GM18951 (cell line): Measurements from ENCODE around the gene ZNF318.
A peak's percentile ranks its signal among the peaks of the same experiment; 100 is the strongest.
"Not testable (repeated sequence)": the region's sequence is repeated elsewhere in the genome, so short reads cannot be mapped to it uniquely, and the experiment has no call there.

ENCODE experiments used
- POLR2A ChIP-seq: IDR thresholded peaks from 4 replicates; pipeline ENCODE4 v1.6.1; 2011; ENCODE audit warnings: mild to moderate bottlenecking; ENCODE audit not compliant: insufficient read length, insufficient read depth; ENCODE audit errors: extremely low read depth
- in situ Hi-C: fragments of 300-500 bp; cut with MboI; formaldehyde crosslinking; loops from one replicate; pipeline ENCODE4 v1.12.0; 2022; ENCODE audit warnings: low sequenced_read_pairs, mixed read lengths, inconsistent platforms; ENCODE audit not compliant: unreplicated experiment

The ZNF318 gene, protein sequence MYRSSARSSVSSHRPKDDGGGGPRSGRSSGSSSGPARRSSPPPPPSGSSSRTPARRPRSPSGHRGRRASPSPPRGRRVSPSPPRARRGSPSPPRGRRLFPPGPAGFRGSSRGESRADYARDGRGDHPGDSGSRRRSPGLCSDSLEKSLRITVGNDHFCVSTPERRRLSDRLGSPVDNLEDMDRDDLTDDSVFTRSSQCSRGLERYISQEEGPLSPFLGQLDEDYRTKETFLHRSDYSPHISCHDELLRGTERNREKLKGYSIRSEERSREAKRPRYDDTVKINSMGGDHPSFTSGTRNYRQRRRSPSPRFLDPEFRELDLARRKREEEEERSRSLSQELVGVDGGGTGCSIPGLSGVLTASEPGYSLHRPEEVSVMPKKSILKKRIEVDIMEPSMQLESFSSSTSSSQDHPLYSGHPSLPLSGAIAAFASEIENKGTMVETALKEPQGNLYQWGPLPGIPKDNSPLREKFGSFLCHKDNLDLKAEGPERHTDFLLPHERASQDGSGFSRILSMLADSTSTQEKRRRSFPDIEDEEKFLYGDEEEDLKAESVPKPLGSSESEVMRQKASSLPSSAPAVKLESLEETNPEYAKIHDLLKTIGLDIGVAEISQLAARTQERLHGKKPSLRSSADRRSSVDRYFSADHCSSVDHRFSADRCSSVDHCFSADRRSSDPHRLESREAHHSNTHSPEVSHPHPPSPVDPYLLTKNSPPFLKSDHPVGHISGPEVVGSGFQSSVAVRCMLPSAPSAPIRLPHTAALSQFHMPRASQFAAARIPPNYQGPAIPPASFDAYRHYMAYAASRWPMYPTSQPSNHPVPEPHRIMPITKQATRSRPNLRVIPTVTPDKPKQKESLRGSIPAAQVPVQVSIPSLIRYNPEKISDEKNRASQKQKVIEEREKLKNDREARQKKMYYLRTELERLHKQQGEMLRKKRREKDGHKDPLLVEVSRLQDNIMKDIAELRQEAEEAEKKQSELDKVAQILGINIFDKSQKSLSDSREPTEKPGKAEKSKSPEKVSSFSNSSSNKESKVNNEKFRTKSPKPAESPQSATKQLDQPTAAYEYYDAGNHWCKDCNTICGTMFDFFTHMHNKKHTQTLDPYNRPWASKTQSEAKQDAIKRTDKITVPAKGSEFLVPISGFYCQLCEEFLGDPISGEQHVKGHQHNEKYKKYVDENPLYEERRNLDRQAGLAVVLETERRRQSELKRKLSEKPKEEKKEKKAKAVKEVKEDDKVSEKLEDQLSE (N-terminal part only)

DNA sequence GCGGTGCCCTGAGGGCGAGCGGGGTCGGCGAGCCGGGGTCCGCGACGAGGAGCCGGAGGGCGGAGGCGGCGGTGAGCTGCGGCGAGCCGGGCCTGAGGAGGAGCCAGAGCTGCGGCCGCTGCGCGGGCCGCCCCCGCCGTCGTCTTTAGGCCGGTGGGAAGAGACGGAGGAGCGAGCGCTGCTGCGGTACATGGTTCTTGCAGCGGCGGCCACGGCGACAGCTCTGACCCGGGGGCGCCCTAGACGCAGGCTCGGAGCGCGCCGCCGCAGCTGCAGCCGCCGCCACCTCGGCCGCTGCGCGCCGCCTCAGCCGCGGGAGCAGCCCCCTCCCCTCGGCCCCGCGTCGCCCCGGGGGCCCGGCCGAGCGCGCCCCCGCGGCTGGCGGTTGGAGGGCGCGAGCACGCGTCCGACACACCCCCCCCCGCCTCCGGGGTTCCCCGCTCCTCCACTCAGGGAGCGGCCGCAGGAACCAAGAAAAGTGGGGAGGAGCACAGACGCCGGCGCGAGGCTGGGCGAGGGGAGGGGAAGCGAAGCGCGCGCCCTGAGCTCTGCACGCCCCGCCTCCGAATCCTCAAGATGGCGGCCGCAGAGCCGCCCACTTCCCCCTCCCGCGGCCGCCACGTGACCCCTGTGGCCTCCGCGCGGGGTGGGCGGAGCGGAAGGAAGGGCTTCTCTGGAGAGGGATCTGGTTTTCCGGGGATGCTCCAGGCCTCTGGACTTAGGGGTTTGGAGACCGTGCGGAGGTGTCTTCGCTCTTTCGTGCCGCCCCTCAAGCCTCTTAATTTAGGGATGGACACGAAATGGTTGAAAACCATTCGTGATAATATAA, at the start of gene ZNF318:
Gene ZNF318 (minus strand): TSS at position 474 of the 829 bp plus-strand sequence. CDS start 282 bp downstream, at position 192.
- in situ Hi-C loops, result no loop called here
- peak; percentile 76 for TF ChIP-seq POLR2A

- in situ Hi-C loops, result no loop called here
- TF ChIP-seq POLR2A, result no peak
Observed at GRCh38 chr6:43416935-43417334, 47.5 kb upstream of the ZNF318 start.

- in situ Hi-C loops, result not testable (repeated sequence)
Observed at GRCh38 chr6:43415275-43415674, 45.8 kb upstream of the ZNF318 start.

GRCh38 chr6:43413002-43413401, 43.6 kb upstream of the ZNF318 start:
- in situ Hi-C loops, result no loop called here
- TF ChIP-seq POLR2A, result no peak

GRCh38 chr6:43412541-43412940, 43.1 kb upstream of the ZNF318 start:
- no peak for TF ChIP-seq POLR2A
- in situ Hi-C loops, result no loop called here

GRCh38 chr6:43410776-43411175, 41.3 kb upstream of the ZNF318 start:
- in situ Hi-C loops, result not testable (repeated sequence)

DNA sequence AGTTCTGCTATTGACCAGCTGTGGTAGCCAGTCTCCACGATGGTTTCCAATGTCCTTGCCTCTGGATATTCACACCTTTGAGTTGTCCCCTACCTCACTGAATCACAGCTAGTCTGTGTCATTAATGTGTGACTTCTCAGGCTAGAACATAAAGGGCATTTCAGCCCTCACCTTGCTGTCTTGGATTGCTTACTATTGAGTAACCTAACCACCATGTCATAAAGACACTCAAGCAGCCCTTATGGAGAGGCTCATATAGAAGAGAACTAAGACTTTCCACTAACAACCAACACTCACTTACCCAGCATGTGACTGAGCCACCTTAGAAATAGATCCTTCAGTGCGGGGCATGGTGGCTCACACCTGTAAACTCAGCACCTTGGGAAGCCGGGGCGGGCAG, 38.8 kb upstream of the ZNF318 start:
- TF ChIP-seq POLR2A, result no peak
- in situ Hi-C loops, result no loop called here

- no peak for TF ChIP-seq POLR2A
- in situ Hi-C loops, result no loop called here
Observed at GRCh38 chr6:43407296-43407695, 37.8 kb upstream of the ZNF318 start.

GRCh38 chr6:43405354-43405753, 35.9 kb upstream of the ZNF318 start:
- TF ChIP-seq POLR2A, result no peak
- in situ Hi-C loops, result no loop called here

DNA sequence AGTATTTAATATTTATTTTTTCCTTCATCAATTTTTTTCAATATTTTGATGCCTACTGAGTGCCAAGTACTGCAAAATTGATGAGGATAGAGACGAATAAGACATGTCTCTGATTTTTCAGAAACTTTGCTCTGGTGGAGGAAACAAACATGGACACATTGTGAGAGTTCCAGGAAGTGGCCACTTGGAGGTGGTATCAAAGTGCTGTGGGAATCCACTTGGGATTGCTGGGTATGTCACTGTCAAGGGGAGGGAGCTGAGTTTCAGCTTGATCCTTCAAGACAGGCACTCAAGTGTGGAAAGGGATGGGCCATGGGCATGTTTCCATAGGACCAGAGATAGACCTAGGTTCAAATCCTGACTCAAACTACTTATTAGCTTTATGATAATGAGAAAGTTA, 33.4 kb upstream of the ZNF318 start:
- in situ Hi-C loops, result no loop called here
- TF ChIP-seq POLR2A, result no peak

DNA sequence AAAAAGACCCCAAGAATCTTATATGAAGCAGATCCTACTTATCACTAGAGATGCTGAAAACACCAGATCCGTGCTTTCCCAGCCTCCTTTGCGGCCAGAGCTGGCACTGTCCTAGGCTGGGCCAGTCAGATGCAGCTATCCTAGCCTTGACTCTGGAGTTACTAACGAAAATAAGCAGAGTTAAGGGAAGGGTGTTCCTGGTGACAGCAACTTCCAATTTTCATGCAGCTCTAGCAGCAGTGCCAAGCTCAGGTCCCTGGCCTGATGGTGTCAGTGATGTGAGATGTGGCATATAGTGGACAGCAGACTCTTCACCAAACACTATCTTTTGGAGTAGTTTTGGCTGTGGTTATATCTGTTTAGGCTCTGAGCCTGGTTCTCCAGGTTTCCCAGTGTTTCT, 32.3 kb upstream of the ZNF318 start:
- no peak for TF ChIP-seq POLR2A
- in situ Hi-C loops, result no loop called here

DNA sequence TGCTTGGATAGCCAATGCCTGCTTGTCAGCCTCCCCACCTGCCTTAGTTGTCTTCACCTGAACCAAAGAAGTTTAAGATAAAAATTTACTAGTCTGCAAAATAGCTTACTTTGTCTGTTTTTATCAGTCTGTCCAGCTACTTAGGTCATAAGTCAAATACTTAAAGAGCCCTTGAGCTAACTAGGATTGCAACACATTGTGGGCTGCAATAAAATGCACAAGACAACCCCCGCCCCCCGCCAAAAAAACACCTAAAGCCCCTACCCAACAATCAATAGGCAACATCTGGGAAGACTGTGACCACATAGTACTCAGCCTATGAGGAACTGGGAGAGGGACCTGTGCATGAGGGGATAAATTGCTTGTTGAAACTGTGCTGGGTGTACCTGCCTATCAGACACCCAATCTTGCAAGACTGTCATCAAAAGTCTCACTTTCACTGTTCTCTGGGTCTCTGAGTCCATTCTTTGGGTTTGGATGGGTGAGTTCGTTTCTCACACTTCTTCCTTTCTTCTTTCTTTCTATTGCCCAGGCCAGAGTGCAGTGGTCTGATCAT, 30.6 kb upstream of the ZNF318 start:
- TF ChIP-seq POLR2A, result no peak
- in situ Hi-C loops, result no loop called here
